ENCODE measurements around the gene CAMSAP3.
"Not testable (repeated sequence)": the region's sequence is repeated elsewhere in the genome, so short reads cannot be mapped to it uniquely, and the experiment has no call there.

Gene CAMSAP3

GRCh38 chr19:7575434-7576040, 20.1 kb upstream of the CAMSAP3 start:
- no peak for DNase-seq

- not testable (repeated sequence) for DNase-seq
Measured at GRCh38 chr19:7577422-7577821, 18.2 kb upstream of the CAMSAP3 start.

GRCh38 chr19:7578127-7578526, 17.5 kb upstream of the CAMSAP3 start:
- DNase-seq: no peak

- DNase-seq: no peak
Measured at GRCh38 chr19:7579182-7579581, 16.5 kb upstream of the CAMSAP3 start.

GRCh38 chr19:7582446-7582845, 13.2 kb upstream of the CAMSAP3 start:
- DNase-seq: no peak

GRCh38 chr19:7589822-7590221, 5.8 kb upstream of the CAMSAP3 start:
- DNase-seq: no peak

- no peak for DNase-seq
Measured at GRCh38 chr19:7590256-7590655, 5.4 kb upstream of the CAMSAP3 start.

GRCh38 chr19:7596211-7596937, 711 bp downstream of the CAMSAP3 start:
- no peak for DNase-seq

- DNase-seq: no peak
Measured at GRCh38 chr19:7597689-7598088, 2.0 kb downstream of the CAMSAP3 start.

- no peak for DNase-seq
Measured at GRCh38 chr19:7598180-7598579, 2.5 kb downstream of the CAMSAP3 start.

- DNase-seq: no peak
Measured at GRCh38 chr19:7600721-7601120, 5.1 kb downstream of the CAMSAP3 start.

- no peak for DNase-seq
Measured at GRCh38 chr19:7602240-7602934, 6.7 kb downstream of the CAMSAP3 start.

GRCh38 chr19:7602935-7603497, 7.4 kb downstream of the CAMSAP3 start:
- DNase-seq: no peak

- DNase-seq: no peak
Measured at GRCh38 chr19:7603919-7604318, 8.3 kb downstream of the CAMSAP3 start.

GRCh38 chr19:7605490-7606222, 10.0 kb downstream of the CAMSAP3 start:
- no peak for DNase-seq

- no peak for DNase-seq
Measured at GRCh38 chr19:7606289-7606688, 10.6 kb downstream of the CAMSAP3 start.

GRCh38 chr19:7607212-7607873, 11.7 kb downstream of the CAMSAP3 start:
- no peak for DNase-seq

- no peak for DNase-seq
Measured at GRCh38 chr19:7607874-7608560, 12.4 kb downstream of the CAMSAP3 start.

GRCh38 chr19:7610491-7611240, 15.0 kb downstream of the CAMSAP3 start:
- DNase-seq: no peak

GRCh38 chr19:7611541-7612279, 16.0 kb downstream of the CAMSAP3 start:
- DNase-seq: no peak

Data from NCI-H1092 (cell line).